Osteoblast (primary cell): ENCODE data around the gene UBAP2. TPM values are rescaled to one million over a fixed set of nuclear protein-coding genes. Genes with fewer than 3 reads are reported as not detected.

Experiments used
- DNase-seq: peaks from one replicate; pipeline ENCODE4 v3.0.0; 2011; ENCODE audit warnings: low spot score, mixed read lengths; ENCODE audit not compliant: insufficient read length; ENCODE audit errors: missing footprints
- H2AFZ ChIP-seq: 2 replicates; pipeline ENCODE4 v1.6.0; 2011; ENCODE audit warnings: mild to moderate bottlenecking, low read length
- H3K27ac ChIP-seq: 2 replicates; pipeline ENCODE4 v1.5.1; 2011; ENCODE audit warnings: mild to moderate bottlenecking, low read depth, low read length, moderate library complexity
- H3K27me3 ChIP-seq: 2 replicates; pipeline ENCODE4 v1.6.0; 2012; ENCODE audit warnings: mild to moderate bottlenecking, control low read depth, inconsistent platforms, low read length, moderate library complexity; ENCODE audit not compliant: insufficient read depth
- H3K36me3 ChIP-seq: 2 replicates; pipeline ENCODE4 v1.5.1; 2011; ENCODE audit warnings: mild to moderate bottlenecking, low read length, control low read depth, moderate library complexity; ENCODE audit not compliant: insufficient read depth
- H3K4me1 ChIP-seq: 2 replicates; pipeline ENCODE4 v1.5.1; 2011; ENCODE audit warnings: mild to moderate bottlenecking, low read length, control low read depth, moderate library complexity; ENCODE audit not compliant: insufficient read depth
- H3K4me2 ChIP-seq: 2 replicates; pipeline ENCODE4 v1.6.0; 2011; ENCODE audit warnings: mild to moderate bottlenecking, low read length; ENCODE audit not compliant: insufficient read depth
- H3K4me3 ChIP-seq: fragments of 200-600 bp; sonication (generic); 3 replicates; pipeline ENCODE4 v1.5.1; 2012; ENCODE audit warnings: mild to moderate bottlenecking, low read length, inconsistent platforms; ENCODE audit not compliant: insufficient read depth
- H3K79me2 ChIP-seq: 2 replicates; pipeline ENCODE4 v1.6.0; 2012; ENCODE audit warnings: mild to moderate bottlenecking, low read length, control low read depth, inconsistent platforms; ENCODE audit not compliant: insufficient read depth
- H3K9me3 ChIP-seq: 2 replicates; pipeline ENCODE4 v1.5.1; 2011; ENCODE audit warnings: low read depth, low read length, control low read depth
- H4K20me1 ChIP-seq: 2 replicates; pipeline ENCODE4 v1.6.0; 2012; ENCODE audit warnings: mild to moderate bottlenecking, low read length, control low read depth; ENCODE audit not compliant: insufficient read depth
- total RNA-seq: library from RNA; depleted of rRNA; stranded (reverse); fragments of >200 nt; gene quantifications from 2 replicates; pipeline ENCODE4 v1.2.3, GENCODE V29; 2012
- TF ChIP-seq, protein P1 (sequence below): IDR thresholded peaks from 2 replicates; pipeline ENCODE4 v1.5.1; 2011; ENCODE audit warnings: mild to moderate bottlenecking, low read depth, low read length, moderate library complexity; ENCODE audit errors: extremely low read depth

UBAP2 gene
- total RNA-seq, 1 donor = 18.5 TPM

DNA sequence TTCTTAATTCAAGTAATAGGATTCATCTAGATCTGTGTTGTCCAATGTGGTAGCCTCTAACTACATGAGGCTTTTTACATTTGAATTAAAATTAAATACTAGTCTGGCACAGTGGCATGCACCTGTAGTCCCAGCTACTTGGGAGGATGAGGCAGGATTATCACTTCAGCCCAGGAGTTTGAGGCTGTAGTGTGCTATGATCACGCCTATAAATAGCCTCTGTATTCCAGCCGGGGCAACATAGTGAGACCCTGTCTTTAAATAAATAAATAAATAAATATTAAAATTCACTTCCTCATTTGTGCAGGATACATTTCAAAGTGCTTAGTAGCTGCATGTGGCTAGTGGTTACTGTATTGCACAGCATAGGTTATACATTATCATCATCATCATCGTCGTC is 139.9 kb downstream of the UBAP2 start:
- Histone ChIP-seq H3K27ac (no peak overlapping the region), H3K27me3 (no peaks in the 10 kb centered on the region), H3K36me3 (peaks cover 15% of the 10 kb centered on the region), H3K4me3 (no peak overlapping the region), H3K4me1 (peaks cover 13% of the 10 kb centered on the region), H4K20me1 (peaks cover 32% of the 10 kb centered on the region), H3K4me2 (no peak overlapping the region), H2AFZ (no peak overlapping the region), H3K9me3 (no peaks in the 10 kb centered on the region), H3K79me2 (peaks cover 77% of the 10 kb centered on the region)
- no peak for DNase-seq
- TF ChIP-seq, protein P1, sequence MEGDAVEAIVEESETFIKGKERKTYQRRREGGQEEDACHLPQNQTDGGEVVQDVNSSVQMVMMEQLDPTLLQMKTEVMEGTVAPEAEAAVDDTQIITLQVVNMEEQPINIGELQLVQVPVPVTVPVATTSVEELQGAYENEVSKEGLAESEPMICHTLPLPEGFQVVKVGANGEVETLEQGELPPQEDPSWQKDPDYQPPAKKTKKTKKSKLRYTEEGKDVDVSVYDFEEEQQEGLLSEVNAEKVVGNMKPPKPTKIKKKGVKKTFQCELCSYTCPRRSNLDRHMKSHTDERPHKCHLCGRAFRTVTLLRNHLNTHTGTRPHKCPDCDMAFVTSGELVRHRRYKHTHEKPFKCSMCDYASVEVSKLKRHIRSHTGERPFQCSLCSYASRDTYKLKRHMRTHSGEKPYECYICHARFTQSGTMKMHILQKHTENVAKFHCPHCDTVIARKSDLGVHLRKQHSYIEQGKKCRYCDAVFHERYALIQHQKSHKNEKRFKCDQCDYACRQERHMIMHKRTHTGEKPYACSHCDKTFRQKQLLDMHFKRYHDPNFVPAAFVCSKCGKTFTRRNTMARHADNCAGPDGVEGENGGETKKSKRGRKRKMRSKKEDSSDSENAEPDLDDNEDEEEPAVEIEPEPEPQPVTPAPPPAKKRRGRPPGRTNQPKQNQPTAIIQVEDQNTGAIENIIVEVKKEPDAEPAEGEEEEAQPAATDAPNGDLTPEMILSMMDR = no peak

DNA sequence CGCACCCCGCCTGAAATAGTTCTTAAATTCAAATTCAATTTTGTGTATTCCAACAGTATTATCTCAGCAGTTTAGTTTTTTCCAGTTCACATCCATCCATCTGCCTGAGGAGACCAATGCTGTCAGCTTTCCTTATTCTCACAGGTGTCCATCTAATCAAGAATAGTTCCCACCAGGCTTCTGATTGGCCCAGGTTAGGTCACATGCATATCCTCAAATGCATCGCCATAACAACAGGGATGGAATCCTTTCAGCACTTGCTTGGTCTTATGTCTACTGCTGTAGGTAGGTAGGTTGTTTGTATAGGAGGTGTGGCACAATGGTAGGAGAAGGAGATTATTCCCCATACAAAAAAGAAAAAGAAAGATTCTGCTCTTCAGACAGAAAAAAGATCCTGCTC is 140.6 kb downstream of the UBAP2 start:
- TF ChIP-seq, protein P1 = no peak
- Histone ChIP-seq H3K79me2 (peaks cover 78% of the 10 kb centered on the region), H3K4me3 (no peak overlapping the region), H3K36me3 (peaks cover 12% of the 10 kb centered on the region), H2AFZ (no peak overlapping the region), H3K27ac (no peak overlapping the region), H3K4me2 (no peak overlapping the region), H4K20me1 (peaks cover 38% of the 10 kb centered on the region), H3K9me3 (no peaks in the 10 kb centered on the region), H3K4me1 (peaks cover 10% of the 10 kb centered on the region), H3K27me3 (no peaks in the 10 kb centered on the region)
- no peak for DNase-seq

DNA sequence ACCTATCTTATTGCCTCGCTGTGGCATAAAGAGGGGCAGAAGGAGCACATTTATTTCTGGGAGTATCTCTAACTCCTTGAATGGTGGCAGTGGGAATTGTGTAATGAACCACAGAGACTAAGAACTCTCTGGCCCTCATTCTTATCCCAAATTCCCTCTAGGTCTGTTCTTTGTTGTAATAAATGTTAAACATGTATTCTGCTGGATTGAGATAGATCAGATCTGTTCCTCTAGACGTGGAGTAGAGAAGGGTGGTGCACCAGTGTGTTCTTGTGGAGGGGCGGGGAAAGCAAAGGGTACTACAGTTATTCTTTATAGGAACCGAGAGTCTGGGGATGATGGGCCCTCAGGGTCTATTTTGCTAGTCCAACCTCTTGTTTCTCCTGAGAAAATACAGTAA is 141.3 kb downstream of the UBAP2 start:
- Histone ChIP-seq H4K20me1 (peaks cover 39% of the 10 kb centered on the region), H3K79me2 (peaks cover 79% of the 10 kb centered on the region)
- TF ChIP-seq, protein P1 = no peak

DNA sequence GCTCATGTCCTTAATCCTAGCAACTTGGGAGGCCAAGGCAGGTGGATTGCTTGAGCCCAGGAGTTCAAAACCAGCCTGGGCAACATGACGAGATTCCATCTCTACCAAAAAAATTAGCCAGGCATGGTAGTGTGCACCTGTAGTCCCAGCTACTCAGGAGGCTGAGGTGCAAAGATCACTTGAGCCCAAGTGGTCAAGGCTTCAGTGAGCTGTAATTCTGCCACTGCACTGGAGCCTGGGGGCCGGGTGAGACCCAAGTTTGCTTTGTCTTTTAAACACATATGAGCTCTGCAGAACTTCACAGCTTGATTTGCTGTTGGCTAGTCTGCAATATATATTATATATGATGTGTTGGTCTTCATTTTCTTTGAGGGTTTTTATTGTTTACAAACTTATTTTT is 141.9 kb downstream of the UBAP2 start:
- Histone ChIP-seq H3K36me3 (peaks cover 15% of the 10 kb centered on the region), H3K27me3 (no peaks in the 10 kb centered on the region), H2AFZ (no peak overlapping the region), H3K4me2 (no peak overlapping the region), H3K4me1 (peaks cover 10% of the 10 kb centered on the region), H3K9me3 (no peaks in the 10 kb centered on the region), H3K79me2 (peaks cover 83% of the 10 kb centered on the region), H3K4me3 (no peak overlapping the region), H4K20me1 (peaks cover 39% of the 10 kb centered on the region), H3K27ac (no peak overlapping the region)
- no peak for DNase-seq
- TF ChIP-seq, protein P1 = no peak

More for the DNA sequence above, 141.3 kb downstream of the UBAP2 start:
- H3K27ac ChIP-seq = no peak overlapping the region
- H3K9me3 ChIP-seq = no peaks in the 10 kb centered on the region
- H3K4me3 ChIP-seq = no peak overlapping the region
- H2AFZ ChIP-seq = no peak overlapping the region
- DNase-seq = no peak
- peaks cover 9% of the 10 kb centered on the region for H3K36me3 ChIP-seq
- H3K4me1 ChIP-seq = peaks cover 10% of the 10 kb centered on the region
- H3K27me3 ChIP-seq = no peaks in the 10 kb centered on the region
- H3K4me2 ChIP-seq = no peak overlapping the region
